Measurements from ENCODE around the gene ATP6V0A1.

Gene ATP6V0A1

GRCh38 chr17:42411361-42411760 lies 47.3 kb upstream of the ATP6V0A1 start:
- Histone ChIP-seq H3K4me3 (replicated peaks; ENCODE audit: insufficient read depth, low read length) (no peak overlapping the region), H3K27ac (replicated peaks) (no peak overlapping the region)

GRCh38 chr17:42411905-42412679 lies 46.6 kb upstream of the ATP6V0A1 start:
- Histone ChIP-seq H3K27ac (replicated peaks) (no peak overlapping the region), H3K4me3 (replicated peaks; ENCODE audit: insufficient read depth, low read length) (no peak overlapping the region), H3K27me3 (ENCODE audit: insufficient read depth, poor library complexity, severe bottlenecking) (no peaks in the 10 kb centered on the region)
- no peak for DNase-seq (ENCODE audit: low read depth in 1 of 2, low spot score in 1 of 2)
- TF ChIP-seq SPI1 (IDR thresholded peaks at IDR 0.05; ENCODE audit: borderline replicate concordance, low read depth) (no peak), REST (IDR thresholded peaks at IDR 0.05; ENCODE audit: insufficient replicate concordance, low read depth) (no peak), GABPA (IDR thresholded peaks at IDR 0.05; ENCODE audit: low read depth) (no peak), CTCF (IDR thresholded peaks at IDR 0.05; ENCODE audit: insufficient read depth, low read length) (no peak), POLR2AphosphoS5 (IDR thresholded peaks at IDR 0.05; ENCODE audit: low read depth) (no peak)

More at GRCh38 chr17:42411361-42411760, 47.3 kb upstream of the ATP6V0A1 start:
- TF ChIP-seq POLR2AphosphoS5 (IDR thresholded peaks at IDR 0.05; ENCODE audit: low read depth): no peak
- TF ChIP-seq REST (IDR thresholded peaks at IDR 0.05; ENCODE audit: insufficient replicate concordance, low read depth): no peak
- no peak for TF ChIP-seq CTCF (IDR thresholded peaks at IDR 0.05; ENCODE audit: insufficient read depth, low read length)
- no peak for TF ChIP-seq SPI1 (IDR thresholded peaks at IDR 0.05; ENCODE audit: borderline replicate concordance, low read depth)
- no peak for TF ChIP-seq GABPA (IDR thresholded peaks at IDR 0.05; ENCODE audit: low read depth)
- DNase-seq (ENCODE audit: low read depth in 1 of 2, low spot score in 1 of 2): no peak
- H3K27me3 ChIP-seq (ENCODE audit: insufficient read depth, poor library complexity, severe bottlenecking): no peaks in the 10 kb centered on the region

- H3K4me3 ChIP-seq (replicated peaks; ENCODE audit: insufficient read depth, low read length): no peak overlapping the region
- no peaks in the 10 kb centered on the region for H3K27me3 ChIP-seq (ENCODE audit: insufficient read depth, poor library complexity, severe bottlenecking)
- no peak for DNase-seq (ENCODE audit: low read depth in 1 of 2, low spot score in 1 of 2)
- TF ChIP-seq POLR2AphosphoS5 (IDR thresholded peaks at IDR 0.05; ENCODE audit: low read depth) (no peak), GABPA (IDR thresholded peaks at IDR 0.05; ENCODE audit: low read depth) (no peak), REST (IDR thresholded peaks at IDR 0.05; ENCODE audit: insufficient replicate concordance, low read depth) (no peak), CTCF (IDR thresholded peaks at IDR 0.05; ENCODE audit: insufficient read depth, low read length) (no peak), SPI1 (IDR thresholded peaks at IDR 0.05; ENCODE audit: borderline replicate concordance, low read depth) (no peak)
- no peak overlapping the region for H3K27ac ChIP-seq (replicated peaks)
Observed at GRCh38 chr17:42413464-42414040, 45.1 kb upstream of the ATP6V0A1 start.
